Erythroblast (primary cell): ENCODE results near the gene LOXL1.

Source experiments
- GATA1 ChIP-seq: IDR thresholded peaks from 2 replicates; pipeline ENCODE4 v1.6.1; 2011; ENCODE audit warnings: low read depth, mild to moderate bottlenecking, control low read depth, low read length, moderate library complexity
- POLR2A ChIP-seq: IDR thresholded peaks from 2 replicates; pipeline ENCODE4 v1.6.1; 2011; ENCODE audit warnings: mild to moderate bottlenecking, low read length

GRCh38 chr15:73919706-73920105, 6.6 kb upstream of the LOXL1 start:
- TF ChIP-seq POLR2A = no peak
- no peak for TF ChIP-seq GATA1
